Osteocyte (in vitro differentiated cells): ENCODE data around the gene ANKFY1. TPM values are rescaled to one million over a fixed set of nuclear protein-coding genes. Genes with fewer than 3 reads are reported as not detected.

Experiments used
- DNase-seq: peaks from one replicate; pipeline ENCODE4 v3.0.0; 2021; ENCODE audit warnings: mixed read lengths; ENCODE audit not compliant: unreplicated experiment; ENCODE audit errors: extremely low spot score
- H3K27ac Mint-ChIP-seq: one replicate; pipeline ENCODE4 v1.8.0; 2021; ENCODE audit warnings: mild to moderate bottlenecking, mixed read lengths; ENCODE audit not compliant: unreplicated experiment
- H3K27me3 Mint-ChIP-seq: one replicate; pipeline ENCODE4 v1.8.0; 2021; ENCODE audit warnings: mixed read lengths; ENCODE audit not compliant: unreplicated experiment
- H3K36me3 Mint-ChIP-seq: one replicate; pipeline ENCODE4 v1.8.0; 2021; ENCODE audit warnings: mixed read lengths; ENCODE audit not compliant: unreplicated experiment
- H3K4me1 Mint-ChIP-seq: one replicate; pipeline ENCODE4 v1.8.0; 2021; ENCODE audit warnings: mixed read lengths; ENCODE audit not compliant: unreplicated experiment
- H3K4me3 Mint-ChIP-seq: one replicate; pipeline ENCODE4 v1.8.0; 2021; ENCODE audit warnings: mild to moderate bottlenecking, moderate library complexity, mixed read lengths; ENCODE audit not compliant: unreplicated experiment
- H3K9me3 Mint-ChIP-seq: one replicate; pipeline ENCODE4 v1.8.0; 2021; ENCODE audit warnings: mixed read lengths; ENCODE audit not compliant: unreplicated experiment
- total RNA-seq: library from RNA; stranded (reverse); gene quantifications from 2 replicates; pipeline ENCODE4 v1.2.1, GENCODE V29; 2021
- TF ChIP-seq, protein P1 (sequence below): fragments of 200-600 bp; sonication (generic); IDR thresholded peaks from 2 replicates; pipeline ENCODE4 v1.5.0; 2021; ENCODE audit warnings: antibody characterized with exemption, mild to moderate bottlenecking, moderate library complexity

ANKFY1 gene
- total RNA-seq, 1 donor from 2014 or later: 61.2 TPM

DNA sequence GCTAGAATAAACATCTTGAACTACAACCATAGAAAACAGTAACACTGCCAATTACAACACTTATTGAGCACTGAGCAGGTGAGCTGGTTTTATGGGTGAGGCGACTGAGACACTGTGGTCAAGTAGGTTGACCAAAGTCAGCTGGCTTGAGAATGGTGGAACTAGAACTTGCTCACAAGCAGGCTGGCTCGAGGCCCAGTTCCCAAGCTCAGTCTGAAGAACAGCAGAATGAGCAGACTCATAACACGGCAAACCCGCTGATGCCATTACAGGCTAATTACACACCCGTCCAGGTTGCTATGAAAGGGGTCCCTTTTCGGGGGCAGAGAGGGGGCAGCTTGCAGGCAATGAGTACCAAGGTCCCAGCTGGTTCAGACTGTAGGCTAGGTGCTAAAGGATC is 127.4 kb downstream of the ANKFY1 start:
- TF ChIP-seq, protein P1, sequence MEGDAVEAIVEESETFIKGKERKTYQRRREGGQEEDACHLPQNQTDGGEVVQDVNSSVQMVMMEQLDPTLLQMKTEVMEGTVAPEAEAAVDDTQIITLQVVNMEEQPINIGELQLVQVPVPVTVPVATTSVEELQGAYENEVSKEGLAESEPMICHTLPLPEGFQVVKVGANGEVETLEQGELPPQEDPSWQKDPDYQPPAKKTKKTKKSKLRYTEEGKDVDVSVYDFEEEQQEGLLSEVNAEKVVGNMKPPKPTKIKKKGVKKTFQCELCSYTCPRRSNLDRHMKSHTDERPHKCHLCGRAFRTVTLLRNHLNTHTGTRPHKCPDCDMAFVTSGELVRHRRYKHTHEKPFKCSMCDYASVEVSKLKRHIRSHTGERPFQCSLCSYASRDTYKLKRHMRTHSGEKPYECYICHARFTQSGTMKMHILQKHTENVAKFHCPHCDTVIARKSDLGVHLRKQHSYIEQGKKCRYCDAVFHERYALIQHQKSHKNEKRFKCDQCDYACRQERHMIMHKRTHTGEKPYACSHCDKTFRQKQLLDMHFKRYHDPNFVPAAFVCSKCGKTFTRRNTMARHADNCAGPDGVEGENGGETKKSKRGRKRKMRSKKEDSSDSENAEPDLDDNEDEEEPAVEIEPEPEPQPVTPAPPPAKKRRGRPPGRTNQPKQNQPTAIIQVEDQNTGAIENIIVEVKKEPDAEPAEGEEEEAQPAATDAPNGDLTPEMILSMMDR: no peak
- Mint-ChIP-seq H3K27me3 (no peaks in the 10 kb centered on the region), H3K4me1 (peaks cover 22% of the 10 kb centered on the region), H3K36me3 (no peaks in the 10 kb centered on the region), H3K27ac (no peak overlapping the region), H3K4me3 (no peak overlapping the region), H3K9me3 (no peaks in the 10 kb centered on the region)
- DNase-seq: no peak

DNA sequence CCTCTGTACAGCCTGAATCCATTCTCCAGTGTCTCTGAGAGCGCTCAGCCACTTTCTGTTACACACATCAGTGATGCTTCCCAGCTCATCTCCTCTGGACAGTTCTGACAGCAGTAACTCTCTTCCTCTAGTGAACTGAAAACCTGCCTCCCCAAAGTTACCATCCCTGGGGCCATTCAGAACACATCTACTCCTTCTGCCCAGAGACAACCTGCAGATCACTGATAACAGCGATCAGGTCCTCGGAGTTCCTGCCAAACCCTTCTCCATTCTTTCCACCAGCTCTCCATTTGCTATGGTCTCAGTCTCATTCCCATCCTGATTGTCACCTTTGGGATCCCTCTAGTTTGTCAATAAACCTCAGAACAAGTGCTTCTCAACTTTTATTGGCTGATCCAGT is 128.3 kb downstream of the ANKFY1 start:
- TF ChIP-seq, protein P1: no peak
- DNase-seq: no peak
- Mint-ChIP-seq H3K36me3 (no peaks in the 10 kb centered on the region), H3K27ac (no peak overlapping the region), H3K4me3 (no peak overlapping the region), H3K27me3 (no peaks in the 10 kb centered on the region), H3K9me3 (no peaks in the 10 kb centered on the region), H3K4me1 (peaks cover 21% of the 10 kb centered on the region)

DNA sequence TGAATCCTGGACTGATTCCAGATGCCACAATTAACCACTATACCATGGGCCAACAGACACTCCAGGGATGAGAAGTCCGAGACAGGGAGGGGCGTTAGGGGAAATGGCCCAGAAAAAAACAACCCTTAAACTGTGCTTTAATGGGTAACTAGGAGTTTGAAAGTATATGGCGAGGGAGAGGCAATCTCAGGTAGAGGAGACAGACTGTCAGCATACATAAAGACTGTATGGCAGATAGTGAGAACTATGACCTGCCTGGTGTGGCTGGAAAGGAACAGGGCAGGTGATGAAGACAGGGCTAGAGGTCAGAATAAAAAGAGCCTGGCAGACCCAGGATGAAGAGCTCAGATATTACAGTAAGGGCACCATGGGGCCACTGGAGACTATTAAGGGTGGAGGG is 129.1 kb downstream of the ANKFY1 start:
- Mint-ChIP-seq H3K9me3 (no peaks in the 10 kb centered on the region), H3K4me1 (peaks cover 14% of the 10 kb centered on the region), H3K36me3 (no peaks in the 10 kb centered on the region), H3K4me3 (no peak overlapping the region), H3K27me3 (no peaks in the 10 kb centered on the region), H3K27ac (no peak overlapping the region)
- TF ChIP-seq, protein P1: no peak
- DNase-seq: no peak

DNA sequence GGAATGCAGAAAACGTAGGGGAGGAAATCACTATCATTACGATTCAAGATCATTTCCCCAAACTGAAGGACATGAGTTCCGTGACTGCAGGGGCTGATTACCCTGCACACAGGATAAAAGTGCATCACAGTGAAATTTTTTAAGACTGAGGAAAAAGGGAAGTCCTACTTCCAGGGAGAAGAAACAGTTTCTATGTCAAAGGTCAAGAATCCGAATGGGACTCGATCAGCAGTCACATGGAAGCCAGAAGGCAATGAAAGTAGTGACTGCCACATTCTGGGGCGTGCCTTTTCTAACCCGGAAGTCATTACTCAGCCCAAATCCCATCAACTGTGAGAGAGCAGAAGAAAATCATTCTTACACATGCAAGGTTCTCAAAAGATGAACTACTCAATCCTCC is 133.1 kb downstream of the ANKFY1 start:
- Mint-ChIP-seq H3K36me3 (no peaks in the 10 kb centered on the region), H3K27me3 (no peaks in the 10 kb centered on the region), H3K4me3 (no peak overlapping the region), H3K4me1 (peaks cover 21% of the 10 kb centered on the region), H3K9me3 (no peaks in the 10 kb centered on the region), H3K27ac (peak overlapping the region; percentile 10)
- no peak for DNase-seq
- TF ChIP-seq, protein P1: no peak

DNA sequence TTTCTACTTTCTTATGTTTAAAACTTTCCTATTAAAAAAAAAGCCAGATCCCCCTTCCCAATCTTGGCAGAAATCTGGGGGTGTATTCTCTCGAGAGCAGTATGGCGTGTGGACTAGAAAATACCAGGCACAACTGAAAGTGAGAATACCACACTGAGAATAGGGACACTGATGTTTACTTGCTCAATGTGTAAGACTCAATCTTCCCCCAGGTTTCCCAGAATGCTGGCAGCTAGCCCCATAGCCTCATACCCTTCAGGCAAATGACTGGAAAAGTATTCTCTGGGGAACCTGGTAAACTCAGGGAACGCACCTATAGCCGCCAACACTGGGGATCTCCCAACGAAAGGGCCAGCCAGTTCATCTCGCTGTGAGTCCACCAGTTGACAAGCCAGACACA is 136.2 kb downstream of the ANKFY1 start:
- Mint-ChIP-seq H3K27me3 (no peaks in the 10 kb centered on the region), H3K36me3 (peaks cover 5% of the 10 kb centered on the region), H3K9me3 (no peaks in the 10 kb centered on the region), H3K4me1 (peaks cover 20% of the 10 kb centered on the region), H3K27ac (peak overlapping the region; percentile 47), H3K4me3 (no peak overlapping the region)
- no peak for DNase-seq
- TF ChIP-seq, protein P1: no peak
